ENCODE results near the gene PFN3.
"Not testable (repeated sequence)": the region's sequence is repeated elsewhere in the genome, so short reads cannot be mapped to it uniquely, and the experiment has no call there.

Gene PFN3

DNA sequence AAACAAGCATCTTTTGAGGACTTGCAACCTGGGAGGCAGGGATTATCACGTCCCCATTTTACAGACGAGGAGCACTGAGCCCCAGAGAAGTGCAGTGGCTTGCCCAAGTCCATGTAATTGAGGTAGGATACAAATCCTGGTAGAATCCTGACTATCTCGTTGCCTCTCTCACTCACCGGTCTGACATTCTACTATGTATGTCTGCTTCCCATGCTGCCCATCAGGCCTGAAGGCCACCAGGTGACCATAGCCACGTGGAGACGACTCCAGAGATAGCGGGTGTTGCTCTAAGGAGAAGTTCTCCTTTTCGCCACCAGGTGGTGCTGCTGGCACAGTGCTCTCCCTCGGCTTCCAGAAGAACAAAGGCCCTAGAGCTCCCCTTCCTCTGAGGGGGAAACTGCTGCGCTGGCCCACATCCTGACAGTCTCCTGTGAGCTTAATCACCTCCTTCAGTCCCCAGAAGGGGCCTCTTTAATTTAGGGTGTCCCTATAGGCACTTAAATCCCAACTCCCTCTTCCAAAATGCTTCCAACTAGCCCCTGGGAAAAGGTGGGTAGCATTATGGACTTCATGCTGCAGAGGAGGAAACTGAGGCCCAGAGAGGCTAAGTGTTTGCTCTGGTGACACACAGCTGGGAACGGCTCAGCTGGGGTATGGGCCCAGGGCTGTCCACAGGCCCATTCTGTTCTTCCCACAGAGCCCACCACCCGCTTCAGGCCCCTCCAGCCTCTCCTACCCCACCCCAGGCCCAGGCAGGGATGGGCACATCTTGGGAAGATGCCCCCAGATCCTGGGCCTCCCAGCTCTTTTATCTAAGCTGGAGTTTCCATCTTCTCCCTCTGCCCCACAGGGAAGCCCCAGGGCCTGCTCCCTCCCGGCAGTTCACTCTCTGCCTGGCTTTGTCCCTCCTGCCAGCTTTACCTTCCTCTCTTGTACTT lies 9.8 kb downstream of the PFN3 start:
- DNase-seq = peak; percentile 86 to 89 (median 88)

DNA sequence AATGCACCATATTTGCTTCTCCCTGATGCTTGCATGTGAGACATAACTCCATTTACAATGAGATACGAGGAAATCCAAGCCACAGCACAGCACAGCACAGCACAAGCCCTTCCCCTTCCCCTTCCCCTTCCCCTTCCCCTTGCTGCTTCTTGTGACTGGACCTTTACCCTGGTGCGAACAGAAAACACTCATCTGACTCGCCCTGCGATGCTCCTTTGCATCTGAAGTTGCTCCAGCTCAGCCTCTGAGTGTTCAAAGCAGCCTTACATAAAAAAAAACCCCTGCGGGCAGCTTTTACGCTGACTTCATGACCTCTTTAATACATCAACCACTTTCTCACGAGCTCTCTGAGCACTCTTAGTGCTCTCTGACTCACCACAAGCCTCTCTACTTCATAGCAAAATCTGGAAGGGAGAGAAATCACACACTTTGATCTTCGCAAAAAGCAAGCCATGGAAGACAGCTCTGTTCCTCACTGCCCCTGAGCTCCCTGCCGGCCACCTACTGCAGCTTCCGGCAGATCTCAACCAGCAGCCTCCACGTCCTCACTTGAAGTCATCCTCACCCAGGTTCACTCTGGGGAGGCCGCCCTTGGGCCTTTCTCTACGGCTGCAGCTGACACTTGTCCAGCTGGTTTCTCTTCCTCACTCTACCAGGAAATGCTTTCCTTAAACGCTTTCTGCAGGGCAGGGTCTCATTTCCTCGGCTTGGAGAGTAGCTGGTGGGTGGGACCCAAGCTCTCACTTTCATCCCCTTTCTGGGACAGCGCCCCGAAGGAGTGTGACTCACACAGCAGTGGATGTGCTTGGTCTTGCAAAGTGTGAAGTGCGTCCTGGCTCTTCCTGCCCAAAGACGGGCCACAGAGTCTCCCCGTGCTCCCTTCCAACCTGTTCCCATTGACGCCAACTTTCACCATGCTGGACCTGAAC lies 11.0 kb downstream of the PFN3 start:
- peak; percentile 84 to 97 (median 91) for DNase-seq

- DNase-seq = no peak
Observed at GRCh38 chr5:177388521-177389052, 11.9 kb downstream of the PFN3 start.

DNA sequence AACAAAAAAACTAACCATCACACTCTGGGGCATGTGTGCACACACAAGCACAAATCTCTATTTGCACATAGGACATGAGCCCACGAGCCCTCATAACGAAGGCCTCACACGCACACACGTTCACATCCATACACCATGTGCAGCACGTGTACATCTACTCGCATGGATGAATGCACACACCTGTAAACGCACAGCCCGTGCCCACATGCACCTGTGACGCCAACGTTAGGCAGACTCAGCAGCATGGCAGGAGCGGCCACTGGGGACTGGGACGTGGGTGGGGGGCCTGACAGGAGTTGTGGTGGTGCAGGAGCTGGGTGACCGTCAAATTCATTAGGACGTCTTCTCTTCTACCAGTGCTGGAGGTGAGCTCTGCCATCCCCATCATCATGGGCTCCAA lies 13.1 kb downstream of the PFN3 start:
- no peak for DNase-seq

GRCh38 chr5:177386542-177386941 lies 13.9 kb downstream of the PFN3 start:
- DNase-seq = no peak

DNA sequence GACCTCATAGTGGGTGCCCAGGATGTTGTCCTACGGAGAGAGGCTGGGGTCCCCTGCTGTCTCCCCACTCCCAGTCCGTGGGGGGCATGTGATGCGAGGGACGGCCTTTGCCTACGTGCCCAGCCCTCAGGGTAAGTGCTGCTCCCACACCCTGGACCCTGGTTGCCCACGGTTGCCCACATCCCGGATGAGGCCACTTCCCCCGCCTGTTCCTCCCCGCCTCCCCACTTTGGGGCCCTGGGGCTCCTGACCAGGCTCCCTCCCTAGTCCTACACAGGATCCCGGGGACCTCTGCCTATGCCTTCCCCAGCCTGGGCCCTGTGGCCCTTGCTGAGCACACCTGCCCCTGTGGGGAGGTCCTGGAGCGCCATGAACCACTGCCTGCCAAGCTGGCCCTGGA lies 14.7 kb downstream of the PFN3 start:
- no peak for DNase-seq

DNA sequence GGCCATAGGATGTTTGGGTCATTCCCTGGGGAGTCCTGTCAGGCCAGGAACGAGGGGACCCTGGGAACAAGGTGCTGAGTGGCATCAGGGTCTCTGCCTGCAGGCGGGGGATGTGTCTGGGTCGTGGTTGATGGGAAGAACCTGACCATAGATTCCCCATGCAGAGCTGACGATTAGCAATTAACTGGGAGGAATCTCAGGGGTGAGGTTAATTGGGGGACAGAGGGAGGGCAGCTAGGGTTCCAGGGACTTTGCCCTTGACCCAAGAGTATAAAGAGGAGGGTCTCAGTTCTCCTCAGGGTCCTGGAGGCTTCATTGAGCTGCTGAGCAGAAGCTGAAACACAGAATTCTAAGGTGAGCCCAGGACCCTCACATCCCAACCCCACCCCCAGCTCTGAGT lies 16.3 kb downstream of the PFN3 start, which contains the start of gene SLC34A1:
TSS of gene SLC34A1 (plus strand) at position 301 of the 400 bp plus-strand sequence. CDS start 1,308 bp downstream, outside the sequence.
- DNase-seq = no peak

DNA sequence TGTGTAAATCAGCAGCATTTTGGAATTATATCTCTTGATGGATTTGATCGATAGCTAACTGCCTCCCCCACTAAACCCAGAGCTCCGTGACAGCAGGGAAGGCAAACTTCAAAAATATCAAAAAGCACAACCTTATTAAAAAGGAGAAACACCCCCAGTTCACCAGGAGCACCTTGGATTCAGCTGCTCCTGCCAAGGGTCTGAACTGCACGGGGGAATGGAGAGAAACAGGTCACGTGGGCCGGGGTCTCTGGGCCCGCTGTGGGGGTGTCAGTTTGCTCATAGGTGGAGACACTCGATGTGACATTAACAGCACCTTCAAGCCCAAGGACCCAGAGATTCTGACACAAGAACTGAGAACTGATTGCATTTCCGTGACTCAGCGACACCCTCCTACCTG lies 17.3 kb downstream of the PFN3 start:
- no peak for DNase-seq

- DNase-seq = peak in 2 of 3 donors; percentile 18 to 39
Observed at GRCh38 chr5:177382423-177383029, 17.9 kb downstream of the PFN3 start.

- DNase-seq = no peak
Observed at GRCh38 chr5:177380805-177381126, 19.7 kb downstream of the PFN3 start.

DNA sequence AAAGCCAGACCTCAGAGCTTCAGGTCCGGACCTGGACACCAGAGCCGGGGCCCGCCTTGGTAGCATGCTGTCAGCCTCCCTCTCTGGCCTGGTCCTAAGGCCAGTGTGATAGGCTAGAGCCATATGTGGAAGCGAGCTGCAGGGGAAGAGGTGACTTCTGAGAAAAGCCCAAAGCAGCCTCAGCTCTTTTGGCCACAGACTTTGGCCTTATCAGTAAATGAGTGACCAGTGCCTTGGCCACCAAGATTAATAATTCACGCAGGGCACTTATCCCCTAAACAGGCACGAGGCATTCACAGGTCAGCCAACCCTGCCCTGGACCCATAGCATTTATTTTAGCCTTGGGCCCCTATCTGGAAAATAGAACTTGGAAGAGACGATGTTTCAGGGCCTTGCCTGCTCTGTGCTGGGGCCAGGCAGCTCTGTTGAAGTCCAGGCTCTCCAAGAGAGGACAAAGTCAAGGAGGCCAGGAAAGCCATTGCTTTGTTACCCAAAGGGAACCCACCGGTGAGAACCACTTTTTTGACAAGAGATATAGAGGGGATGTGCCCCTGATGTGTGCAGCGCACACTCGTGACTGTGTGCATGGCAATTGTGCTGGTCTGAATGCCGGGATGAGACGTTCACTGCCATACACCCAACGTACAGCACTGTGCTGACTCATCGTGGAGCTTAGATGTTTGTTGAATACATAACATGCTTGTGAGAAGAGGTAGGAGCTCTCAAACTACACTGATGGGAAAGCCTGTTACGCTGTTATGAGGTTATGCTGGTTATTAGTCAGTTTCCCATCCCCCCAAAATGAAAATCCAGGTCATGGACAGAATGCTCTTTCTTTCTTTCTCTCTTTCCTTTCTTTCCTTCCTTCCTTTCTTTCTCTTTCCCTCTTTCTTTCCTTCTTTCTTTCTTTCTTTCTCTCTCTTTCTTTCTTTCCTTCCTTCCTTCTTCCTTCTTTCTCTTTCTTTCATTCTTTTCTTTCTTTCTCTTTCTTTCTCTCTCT lies 21.3 kb downstream of the PFN3 start:
- DNase-seq = peak; percentile 43 to 63 (median 62)

DNA sequence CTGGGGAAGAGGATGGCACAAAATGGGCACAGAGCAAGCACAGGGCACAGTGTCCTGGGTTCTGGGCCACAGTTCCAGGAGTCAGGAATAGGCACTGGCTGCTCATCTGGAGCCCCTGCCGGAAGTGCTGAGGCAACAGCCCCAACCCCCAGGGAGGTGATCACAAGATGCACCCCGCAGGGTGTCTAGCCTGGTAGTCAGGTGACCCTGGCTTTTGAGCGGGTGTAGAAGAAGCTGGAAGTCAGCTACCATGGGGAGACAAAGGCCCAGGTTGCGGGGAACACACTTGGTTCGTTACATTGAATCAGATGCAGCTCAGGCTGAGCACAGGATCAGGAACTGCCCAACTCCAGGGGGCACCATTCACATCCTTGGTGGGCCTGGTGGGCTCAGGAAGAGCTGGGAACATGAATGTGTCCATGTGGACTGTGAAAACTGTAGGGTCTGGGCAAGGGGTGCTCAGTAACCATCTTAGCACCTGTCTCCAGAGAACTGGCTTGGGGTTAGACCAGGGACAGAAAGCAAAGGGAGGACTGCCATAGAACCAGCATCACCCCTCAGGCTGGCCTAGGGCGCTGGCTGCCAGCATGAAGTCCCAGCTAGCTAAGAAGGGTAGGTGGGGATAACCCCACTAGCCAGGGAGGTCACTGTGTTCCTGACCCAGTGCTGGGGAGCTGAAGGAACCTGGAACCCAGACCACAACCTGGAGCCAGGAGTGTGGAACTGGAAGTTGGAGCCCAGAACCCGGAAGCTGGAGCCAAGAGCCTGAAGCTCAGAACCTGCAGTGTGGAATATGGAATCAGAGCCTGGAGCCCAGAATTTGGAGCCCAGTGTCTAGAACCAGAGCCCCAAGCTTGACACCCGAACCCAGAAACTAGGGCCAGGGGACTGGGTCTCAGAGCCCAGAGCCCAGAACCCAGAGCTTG lies 22.3 kb downstream of the PFN3 start:
- DNase-seq = no peak

DNA sequence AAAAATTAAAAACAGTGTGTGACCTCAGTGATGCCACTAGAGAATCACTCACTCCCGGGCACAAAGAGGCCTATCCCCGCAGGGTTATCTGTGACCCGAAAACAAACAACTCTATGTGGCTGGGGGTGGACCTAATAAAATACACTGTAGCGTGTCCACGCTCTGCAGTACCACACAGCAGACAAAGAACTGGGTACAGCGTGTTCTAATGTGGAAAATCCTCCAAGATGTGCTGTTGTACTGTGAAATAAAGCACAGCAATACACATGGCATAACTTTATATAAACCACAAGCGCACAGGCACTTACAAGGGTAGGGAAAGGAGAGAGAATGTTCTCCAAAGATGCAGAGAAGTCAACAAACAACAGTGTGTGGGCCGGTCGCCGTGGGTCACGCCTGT lies 24.4 kb downstream of the PFN3 start:
- DNase-seq = no peak

DNA sequence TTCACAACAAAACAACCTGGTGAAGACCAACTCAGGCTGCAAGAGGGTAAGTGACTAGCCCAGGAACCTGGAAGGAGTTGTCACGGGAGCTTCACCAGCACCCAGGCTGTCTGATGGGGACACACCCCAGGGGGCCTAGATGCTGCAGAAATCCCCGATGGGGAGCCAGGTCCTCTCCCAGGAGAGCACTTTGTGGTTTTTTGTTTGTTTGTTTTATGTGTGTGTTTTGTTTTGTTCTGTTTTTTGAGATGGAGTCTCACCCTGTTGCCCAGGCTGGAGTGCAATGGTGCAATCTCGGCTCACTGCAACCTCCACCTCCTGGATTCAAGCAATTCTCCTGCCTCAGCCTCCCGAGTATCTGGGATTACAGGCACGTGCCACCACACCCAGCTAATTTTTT lies 24.9 kb downstream of the PFN3 start:
- DNase-seq = not testable (repeated sequence)

DNA sequence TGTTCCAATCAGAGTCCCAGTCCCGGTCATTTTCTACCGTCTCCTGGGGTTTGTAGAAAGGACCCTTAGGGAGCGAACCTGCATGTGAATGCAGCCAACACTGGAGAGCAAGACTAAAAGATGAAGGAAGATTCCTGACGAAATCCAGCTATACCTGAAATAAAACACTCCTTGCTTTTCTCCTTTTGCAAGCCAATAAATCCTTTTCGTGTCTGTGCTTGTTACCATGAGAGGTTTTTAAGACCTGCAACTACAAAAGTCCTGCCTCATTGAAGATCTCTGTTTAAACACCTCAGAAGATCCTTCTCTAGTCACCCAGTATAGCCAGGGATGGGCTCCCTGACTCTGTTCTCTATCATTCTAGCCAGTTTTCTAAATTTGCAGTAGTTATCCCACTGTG lies 26.2 kb downstream of the PFN3 start:
- no peak for DNase-seq

GRCh38 chr5:177373806-177374205 lies 26.7 kb downstream of the PFN3 start:
- no peak for DNase-seq

DNA sequence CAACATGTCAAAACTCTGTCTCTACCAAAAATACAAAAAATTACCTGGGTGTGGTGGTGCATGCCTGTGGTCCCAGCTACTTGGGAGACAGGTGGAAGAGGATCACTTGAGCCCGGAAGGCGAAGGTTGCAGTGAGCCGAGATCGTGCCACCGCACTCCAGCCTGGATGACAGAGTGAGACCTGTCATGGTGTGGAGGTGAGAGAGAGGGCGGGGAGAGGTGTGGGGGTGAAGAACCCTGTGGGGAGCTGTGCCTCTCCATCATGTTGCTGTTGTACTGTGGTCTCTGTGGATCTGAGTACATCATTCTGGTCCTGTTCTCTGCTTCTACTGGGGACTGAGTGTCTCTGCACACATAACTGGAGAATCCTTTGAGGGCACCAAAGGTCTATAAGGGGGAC lies 27.6 kb downstream of the PFN3 start:
- no peak for DNase-seq

DNA sequence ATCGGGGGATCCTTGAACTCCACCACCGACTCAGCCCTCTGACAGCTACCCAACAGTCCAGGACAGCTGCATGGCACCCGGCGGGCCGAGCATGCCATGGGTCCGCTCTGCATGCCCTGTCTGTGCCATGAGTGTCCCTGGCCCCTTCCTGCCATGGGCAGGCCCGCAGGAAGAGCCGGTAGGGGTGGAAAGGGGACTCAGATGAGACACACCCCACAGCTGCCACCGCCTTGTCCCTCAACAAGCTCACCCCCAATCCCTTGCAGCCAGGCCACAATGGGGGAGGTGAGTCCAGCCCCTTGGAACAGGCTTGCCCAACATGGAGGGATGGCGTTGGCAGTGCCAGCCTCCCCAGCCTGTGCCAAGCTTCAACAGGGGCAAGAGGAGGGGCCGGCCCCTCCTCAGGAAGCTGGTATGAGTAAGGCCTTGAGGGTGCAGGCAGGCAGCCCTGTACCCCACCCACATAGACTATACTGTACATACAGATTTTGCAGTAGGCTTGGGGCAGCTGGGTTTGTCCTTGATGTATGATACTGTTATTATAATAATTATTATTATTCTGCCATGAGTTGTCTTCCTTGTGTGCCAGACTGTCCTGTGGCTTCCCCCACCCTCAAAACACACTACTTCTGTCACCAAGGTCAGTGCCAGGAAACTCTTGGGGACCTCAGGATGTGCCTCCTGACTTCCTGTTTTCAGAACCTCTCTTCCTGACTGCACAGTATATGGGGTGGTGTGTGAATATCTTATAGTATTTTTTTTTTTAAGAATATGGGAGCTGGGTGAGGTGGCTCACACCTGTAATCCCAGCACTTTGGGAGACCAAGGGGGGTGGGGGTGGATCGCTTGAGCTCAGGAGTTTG lies 28.2 kb downstream of the PFN3 start:
- DNase-seq = peak in 1 of 3 donors; percentile 48
